Caco-2 (cell line): Measurements from ENCODE around the gene CFB. TPM values are rescaled to one million over a fixed set of nuclear protein-coding genes. Genes with fewer than 3 reads are reported as not detected.
A peak's percentile ranks its signal among the peaks of the same experiment; 100 is the strongest.

Source experiments
- BruUV-seq: library from RNA; stranded (reverse); fragments of 400-500 nt; replicated peaks from 2 replicates; lab custom pipeline; 2021; lab: Mats Ljungman, UMichigan
- CTCF ChIA-PET: fragments of 300-600 bp; sonication (Branson Sonifier 250); formaldehyde crosslinking; loops from one replicate; lab custom pipeline; 2022; ENCODE audit warnings: antibody characterized with exemption; lab: Charles Lee
- POLR2A ChIA-PET: fragments of 300-600 bp; sonication (Branson Sonifier 250); formaldehyde crosslinking; loops from one replicate; lab custom pipeline; 2022; ENCODE audit warnings: antibody characterized with exemption; lab: Charles Lee
- DNase-seq, 2 experiments: peaks; one replicate each; pipeline versions ENCODE4 v3.0.0 to v3.0.0-alpha.2; 2020 to 2022
- H3K27me3 ChIP-seq: replicated peaks from 2 replicates; pipeline ENCODE4 v1.6.0; 2011; ENCODE audit warnings: low read length; ENCODE audit not compliant: control insufficient read depth, insufficient read depth
- H3K36me3 ChIP-seq: 2 replicates; pipeline ENCODE4 v1.5.1; 2011; ENCODE audit warnings: low read length; ENCODE audit not compliant: control insufficient read depth, insufficient read depth
- H3K4me1 ChIP-seq: fragments of 250-450 bp; sonication (Bioruptor Pico); 2 replicates; pipeline ENCODE4 v1.5.1; 2020; ENCODE audit warnings: mild to moderate bottlenecking
- H3K4me3 ChIP-seq: 2 replicates; pipeline ENCODE4 v1.5.1; 2011; ENCODE audit warnings: low read depth, mild to moderate bottlenecking, control low read depth, low read length
- H3K9me3 ChIP-seq: fragments of 250-450 bp; sonication (Bioruptor Pico); 2 replicates; pipeline ENCODE4 v1.5.1; 2020; ENCODE audit warnings: mild to moderate bottlenecking, moderate library complexity
- H3K27ac Mint-ChIP-seq: one replicate; pipeline ENCODE4 v1.8.0; 2022; ENCODE audit warnings: mixed read lengths; ENCODE audit not compliant: unreplicated experiment
- H3K27me3 Mint-ChIP-seq: one replicate; pipeline ENCODE4 v1.8.0; 2022; ENCODE audit warnings: mixed read lengths; ENCODE audit not compliant: insufficient read depth, unreplicated experiment
- H3K36me3 Mint-ChIP-seq: one replicate; pipeline ENCODE4 v1.8.0; 2022; ENCODE audit warnings: mild to moderate bottlenecking, mixed read lengths; ENCODE audit not compliant: insufficient read depth, unreplicated experiment
- H3K4me1 Mint-ChIP-seq: one replicate; pipeline ENCODE4 v1.8.0; 2022; ENCODE audit warnings: low read depth, mixed read lengths; ENCODE audit not compliant: unreplicated experiment
- H3K4me3 Mint-ChIP-seq: one replicate; pipeline ENCODE4 v1.8.0; 2022; ENCODE audit warnings: mild to moderate bottlenecking, moderate library complexity, mixed read lengths; ENCODE audit not compliant: unreplicated experiment
- H3K9me3 Mint-ChIP-seq: one replicate; pipeline ENCODE4 v1.8.0; 2022; ENCODE audit warnings: mixed read lengths; ENCODE audit not compliant: unreplicated experiment
- intact Hi-C: fragments of 100-400 bp; cut with micrococcal nuclease; formaldehyde crosslinking; loops from one replicate; pipeline ENCODE4 v1.10.0; 2022; ENCODE audit not compliant: unreplicated experiment
- total RNA-seq: library from RNA; stranded (reverse); gene quantifications from 2 replicates; pipeline ENCODE4 v1.2.3, GENCODE V29; 2022
- TF ChIP-seq, protein P1 (sequence below), 2 experiments: fragments of 200-600 bp in 1 of 2; IDR thresholded peaks; 1 replicate in 1 of 2; 2 replicates in 1 of 2; pipeline versions ENCODE4 v1.5.1 to v1.8.0; 2011 to 2022; ENCODE audit warnings: antibody characterized with exemption in 1 of 2, control low read depth in 1 of 2, inconsistent platforms in 1 of 2, low read depth in 1 of 2, low read length in 1 of 2, mild to moderate bottlenecking in 1 of 2, moderate library complexity in 1 of 2; ENCODE audit not compliant: insufficient read depth in 1 of 2, severe bottlenecking in 1 of 2, unreplicated experiment in 1 of 2

CFB gene
- total RNA-seq, 1 experiment from 2014 or later: 32.1 TPM

DNA sequence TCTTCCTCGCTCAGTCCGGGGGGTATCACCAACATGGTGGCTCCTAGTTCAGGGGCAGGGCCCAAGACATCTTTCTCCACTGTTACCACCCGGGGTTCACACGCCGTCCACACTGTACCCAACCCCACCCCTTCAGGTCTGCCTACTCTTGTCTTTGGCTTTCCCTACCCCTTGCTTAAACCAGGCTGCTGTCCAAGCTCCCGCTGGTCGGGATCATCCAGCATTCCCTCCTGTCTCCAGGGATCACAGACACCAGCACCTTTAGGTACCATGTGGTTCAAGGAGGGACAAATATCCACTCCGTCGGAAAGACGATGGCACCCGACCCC lies 12.5 kb downstream of the CFB start:
- Histone ChIP-seq H3K27me3 (no peaks in the 10 kb centered on the region), H3K36me3 (peaks cover 13% of the 10 kb centered on the region), H3K9me3 (no peaks in the 10 kb centered on the region), H3K4me3 (peak overlapping the region; percentile 74), H3K4me1 (peaks cover 3% of the 10 kb centered on the region; the same call in 1 of the 2 replicates)
- BruUV-seq: TSS peak; percentile 67
- CTCF ChIA-PET: interaction anchor here (0.6 to 1.7 kb wide), 2 partner anchors 13 to 57 kb away, joined by 5 read pairs; partner anchors contain the start of gene CFB
- TF ChIP-seq, protein P1, sequence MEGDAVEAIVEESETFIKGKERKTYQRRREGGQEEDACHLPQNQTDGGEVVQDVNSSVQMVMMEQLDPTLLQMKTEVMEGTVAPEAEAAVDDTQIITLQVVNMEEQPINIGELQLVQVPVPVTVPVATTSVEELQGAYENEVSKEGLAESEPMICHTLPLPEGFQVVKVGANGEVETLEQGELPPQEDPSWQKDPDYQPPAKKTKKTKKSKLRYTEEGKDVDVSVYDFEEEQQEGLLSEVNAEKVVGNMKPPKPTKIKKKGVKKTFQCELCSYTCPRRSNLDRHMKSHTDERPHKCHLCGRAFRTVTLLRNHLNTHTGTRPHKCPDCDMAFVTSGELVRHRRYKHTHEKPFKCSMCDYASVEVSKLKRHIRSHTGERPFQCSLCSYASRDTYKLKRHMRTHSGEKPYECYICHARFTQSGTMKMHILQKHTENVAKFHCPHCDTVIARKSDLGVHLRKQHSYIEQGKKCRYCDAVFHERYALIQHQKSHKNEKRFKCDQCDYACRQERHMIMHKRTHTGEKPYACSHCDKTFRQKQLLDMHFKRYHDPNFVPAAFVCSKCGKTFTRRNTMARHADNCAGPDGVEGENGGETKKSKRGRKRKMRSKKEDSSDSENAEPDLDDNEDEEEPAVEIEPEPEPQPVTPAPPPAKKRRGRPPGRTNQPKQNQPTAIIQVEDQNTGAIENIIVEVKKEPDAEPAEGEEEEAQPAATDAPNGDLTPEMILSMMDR (IDR thresholded peaks at IDR 0.05; ENCODE audit: insufficient read depth in 1 of 2, low read depth in 1 of 2, low read length in 1 of 2, severe bottlenecking in 1 of 2, unreplicated experiment in 1 of 2): no peak
- POLR2A ChIA-PET: interaction anchor here (1.2 to 2.6 kb wide), 3 partner anchors 12 to 13 kb away, joined by 4 to 18 read pairs (median 7); partner anchors contain the start of genes CFB and DXO
- intact Hi-C loops: no loop called here
- no peak for DNase-seq
- Mint-ChIP-seq H3K4me1 (peaks cover 18% of the 10 kb centered on the region), H3K36me3 (peaks cover 80% of the 10 kb centered on the region), H3K9me3 (no peaks in the 10 kb centered on the region), H3K27me3 (no peaks in the 10 kb centered on the region), H3K4me3 (peak overlapping the region; percentile 99), H3K27ac (peak overlapping the region; percentile 98)

GRCh38 chr6:31958741-31959739 lies 13.1 kb downstream of the CFB start, which contains the start of the genes NELFE and SKIC2:
TSS of gene NELFE (minus strand) at chr6:31958971. CDS start at chr6:31958446, 525 bp downstream.
TSS of gene SKIC2 (plus strand) at chr6:31959175. CDS start at chr6:31959193, 18 bp downstream.
- peak within 1 kb of the TSS; percentile 99 for H3K4me3 Mint-ChIP-seq
- H3K4me1 ChIP-seq: peaks cover 3% of the 10 kb centered on the region; the same call in 1 of the 2 replicates
- H3K27me3 ChIP-seq: no peaks in the 10 kb centered on the region
- POLR2A ChIA-PET: interaction anchor here (0.5 to 2.6 kb wide), 6 partner anchors 11 to 61 kb away, joined by 3 to 18 read pairs (median 6); partner anchors contain the start of genes CFB, DXO and ZBTB12
- H3K9me3 ChIP-seq: no peaks in the 10 kb centered on the region
- peaks cover 11% of the 10 kb centered on the region for H3K36me3 ChIP-seq
- BruUV-seq: TSS peak; percentile 54
- CTCF ChIA-PET: interaction anchor here (0.6 to 1.7 kb wide), 5 partner anchors 13 to 802 kb away, joined by 3 to 5 read pairs (median 4); partner anchors contain the start of gene CFB
- peaks cover 15% of the 10 kb centered on the region for H3K4me1 Mint-ChIP-seq
- no peaks in the 10 kb centered on the region for H3K27me3 Mint-ChIP-seq
- peak; percentile 98 for DNase-seq
- H3K36me3 Mint-ChIP-seq: peaks cover 80% of the 10 kb centered on the region
- intact Hi-C loops: loop anchor here (1.0 kb wide), 2 partner anchors 13 to 14 kb away; partner anchors contain the start of gene DXO
- TF ChIP-seq, protein P1 (IDR thresholded peaks at IDR 0.05; ENCODE audit: insufficient read depth in 1 of 2, low read depth in 1 of 2, low read length in 1 of 2, severe bottlenecking in 1 of 2, unreplicated experiment in 1 of 2): no peak
- H3K4me3 ChIP-seq: peak within 1 kb of the TSS; percentile 74
- peak within 1 kb of the TSS; percentile 98 for H3K27ac Mint-ChIP-seq
- no peaks in the 10 kb centered on the region for H3K9me3 Mint-ChIP-seq

DNA sequence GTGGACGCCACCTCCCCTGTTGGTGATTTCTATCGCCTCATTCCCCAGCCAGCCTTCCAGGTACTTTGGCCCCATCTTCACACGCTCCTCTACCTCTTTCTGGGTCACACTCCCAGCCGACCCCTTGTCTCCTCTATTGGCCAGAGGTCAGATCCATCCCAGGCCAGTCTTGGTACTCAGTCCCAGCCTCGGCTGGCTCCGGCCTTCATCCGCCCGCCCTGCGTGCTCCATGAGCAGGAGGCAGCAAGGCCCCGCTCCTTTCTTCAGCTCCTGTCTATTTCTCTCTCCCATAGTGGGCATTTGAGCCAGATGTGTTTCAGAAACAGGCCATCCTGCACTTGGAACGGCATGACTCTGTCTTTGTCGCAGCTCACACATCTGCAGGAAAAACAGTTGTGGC lies 15.7 kb downstream of the CFB start:
- Mint-ChIP-seq H3K27ac (no peak overlapping the region), H3K36me3 (peaks cover 66% of the 10 kb centered on the region), H3K27me3 (no peaks in the 10 kb centered on the region), H3K4me3 (no peak overlapping the region), H3K9me3 (no peaks in the 10 kb centered on the region), H3K4me1 (peaks cover 15% of the 10 kb centered on the region)
- peaks cover 10% of the 10 kb centered on the region for H3K36me3 ChIP-seq
- no peak for DNase-seq
- H3K4me3 ChIP-seq: no peak overlapping the region
- no peaks in the 10 kb centered on the region for H3K9me3 ChIP-seq
- BruUV-seq: no TSS peak
- ChIA-PET CTCF (no interaction called here), POLR2A (no interaction called here)
- H3K27me3 ChIP-seq: no peaks in the 10 kb centered on the region
- intact Hi-C loops: no loop called here
- H3K4me1 ChIP-seq: peaks cover 3% of the 10 kb centered on the region; the same call in 1 of the 2 replicates
- TF ChIP-seq, protein P1 (IDR thresholded peaks at IDR 0.05; ENCODE audit: insufficient read depth in 1 of 2, low read depth in 1 of 2, low read length in 1 of 2, severe bottlenecking in 1 of 2, unreplicated experiment in 1 of 2): no peak
